Testis (tissue), 3 donors: ENCODE measurements around the gene OTX2. TPM values are rescaled to one million over a fixed set of nuclear protein-coding genes. Genes with fewer than 3 reads are reported as not detected.

Experiments
- DNase-seq: peaks from one replicate; pipeline ENCODE4 v3.0.0-alpha.2; 2019
- H3K27ac ChIP-seq, 2 donors: fragments of 200-600 bp; sonication (generic); one replicate each; pipeline ENCODE4 v1.5.1; 2019
- H3K27me3 ChIP-seq: fragments of 200-600 bp; sonication (generic); one replicate; pipeline ENCODE4 v1.5.1; 2019
- H3K36me3 ChIP-seq: fragments of 200-600 bp; sonication (generic); one replicate; pipeline ENCODE4 v1.5.1; 2017; ENCODE audit warnings: low read depth; ENCODE audit errors: missing control alignments
- H3K4me1 ChIP-seq: fragments of 200-600 bp; sonication (generic); one replicate; pipeline ENCODE4 v1.5.1; 2019
- H3K4me3 ChIP-seq, 2 donors: fragments of 200-600 bp; sonication (generic); one replicate each; pipeline ENCODE4 v1.5.1; 2017 to 2019
- H3K9me3 ChIP-seq: fragments of 200-600 bp; sonication (generic); one replicate; pipeline ENCODE4 v1.5.1; 2017
- POLR2A ChIP-seq: fragments of 450-650 bp; IDR thresholded peaks from one replicate; pipeline ENCODE4 v1.6.1; 2017; ENCODE audit warnings: antibody characterized with exemption, mild to moderate bottlenecking, moderate library complexity
- WGBS, 2 donors: methylation state at CpG; one replicate each; pipeline ENCODE4 v1.1.5; 2018; 5-methylcytosine and 5-hydroxymethylcytosine counted together
- intact Hi-C: fragments of 100-400 bp; cut with DNase I; formaldehyde crosslinking; loops from one replicate; pipeline ENCODE4 v1.15.1; 2023; ENCODE audit warnings: low total_unique reads
- polyA plus RNA-seq: library from polyadenylated mRNA; stranded (reverse); fragments of 350-450 nt; fragmentation: Illumina TruSeq; extraction: RNeasy Lipid Tissue Mini Kit (QIAGEN cat#74804); gene quantifications from one replicate; pipeline ENCODE4 v1.2.3, GENCODE V29; 2014; ENCODE audit warnings: low read depth, low replicate concordance; ENCODE audit not compliant: insufficient read depth
- total RNA-seq, 2 donors: library from RNA; depleted of rRNA; stranded (reverse); fragments of >200 nt; gene quantifications; one replicate each; pipeline ENCODE4 v1.2.3, GENCODE V29; 2016
- TF ChIP-seq, protein P1 (sequence below), 3 experiments: fragments of 450-650 bp in 2 of 3; fragments of 200-600 bp in 1 of 3; sonication (generic) in 1 of 3; IDR thresholded peaks; one replicate each; pipeline ENCODE4 v1.5.1; 2016 to 2019; ENCODE audit warnings: antibody characterized with exemption in 3 of 3, mild to moderate bottlenecking in 2 of 3, moderate library complexity in 1 of 3

OTX2 gene
- total and polyA plus RNA-seq, 3 donors from 2014 or later: 0.50 TPM; not detected in 2

DNA sequence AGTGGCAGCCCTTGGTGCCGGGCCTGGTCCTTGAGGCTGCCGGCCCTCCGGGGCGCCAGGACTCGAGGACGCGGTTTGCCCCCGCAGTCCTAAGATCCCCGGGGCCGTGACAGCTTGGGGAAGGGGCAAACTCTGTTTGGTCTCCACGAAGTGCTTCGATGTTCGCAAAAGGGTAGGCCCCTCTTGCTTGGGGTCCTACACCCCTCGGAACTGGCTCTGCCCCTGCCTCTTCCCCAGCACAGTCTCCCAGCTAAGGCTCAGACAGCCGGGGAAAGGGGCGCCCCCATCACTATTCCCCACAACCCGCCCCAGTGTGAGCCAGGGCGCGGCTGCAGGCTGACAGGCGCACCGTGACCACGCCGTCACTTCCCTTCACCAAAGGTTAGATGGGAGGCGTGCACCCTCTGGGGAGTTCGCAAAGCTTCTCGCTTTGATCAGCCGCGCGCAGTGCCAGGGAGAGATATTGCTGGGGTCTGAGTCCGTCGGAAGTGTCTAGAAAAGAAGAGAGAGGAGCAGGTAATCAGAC lies 7.2 kb upstream of the OTX2 start:
- 1 to 2% methylated on average over 14 to 24 of the region's 31 CpGs for WGBS, 2 donors
- no peaks in the 10 kb centered on the region for H3K4me1 ChIP-seq
- DNase-seq: no peak
- no peak overlapping the region for H3K27ac ChIP-seq
- no peaks in the 10 kb centered on the region for H3K27me3 ChIP-seq
- H3K36me3 ChIP-seq: no peaks in the 10 kb centered on the region
- no peaks in the 10 kb centered on the region for H3K9me3 ChIP-seq
- peak overlapping the region in 1 of 2 donors; percentile 15 for H3K4me3 ChIP-seq
- TF ChIP-seq, protein P1, sequence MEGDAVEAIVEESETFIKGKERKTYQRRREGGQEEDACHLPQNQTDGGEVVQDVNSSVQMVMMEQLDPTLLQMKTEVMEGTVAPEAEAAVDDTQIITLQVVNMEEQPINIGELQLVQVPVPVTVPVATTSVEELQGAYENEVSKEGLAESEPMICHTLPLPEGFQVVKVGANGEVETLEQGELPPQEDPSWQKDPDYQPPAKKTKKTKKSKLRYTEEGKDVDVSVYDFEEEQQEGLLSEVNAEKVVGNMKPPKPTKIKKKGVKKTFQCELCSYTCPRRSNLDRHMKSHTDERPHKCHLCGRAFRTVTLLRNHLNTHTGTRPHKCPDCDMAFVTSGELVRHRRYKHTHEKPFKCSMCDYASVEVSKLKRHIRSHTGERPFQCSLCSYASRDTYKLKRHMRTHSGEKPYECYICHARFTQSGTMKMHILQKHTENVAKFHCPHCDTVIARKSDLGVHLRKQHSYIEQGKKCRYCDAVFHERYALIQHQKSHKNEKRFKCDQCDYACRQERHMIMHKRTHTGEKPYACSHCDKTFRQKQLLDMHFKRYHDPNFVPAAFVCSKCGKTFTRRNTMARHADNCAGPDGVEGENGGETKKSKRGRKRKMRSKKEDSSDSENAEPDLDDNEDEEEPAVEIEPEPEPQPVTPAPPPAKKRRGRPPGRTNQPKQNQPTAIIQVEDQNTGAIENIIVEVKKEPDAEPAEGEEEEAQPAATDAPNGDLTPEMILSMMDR (IDR thresholded peaks at IDR 0.05): no peak
- TF ChIP-seq POLR2A: no peak
- intact Hi-C loops: no loop called here

DNA sequence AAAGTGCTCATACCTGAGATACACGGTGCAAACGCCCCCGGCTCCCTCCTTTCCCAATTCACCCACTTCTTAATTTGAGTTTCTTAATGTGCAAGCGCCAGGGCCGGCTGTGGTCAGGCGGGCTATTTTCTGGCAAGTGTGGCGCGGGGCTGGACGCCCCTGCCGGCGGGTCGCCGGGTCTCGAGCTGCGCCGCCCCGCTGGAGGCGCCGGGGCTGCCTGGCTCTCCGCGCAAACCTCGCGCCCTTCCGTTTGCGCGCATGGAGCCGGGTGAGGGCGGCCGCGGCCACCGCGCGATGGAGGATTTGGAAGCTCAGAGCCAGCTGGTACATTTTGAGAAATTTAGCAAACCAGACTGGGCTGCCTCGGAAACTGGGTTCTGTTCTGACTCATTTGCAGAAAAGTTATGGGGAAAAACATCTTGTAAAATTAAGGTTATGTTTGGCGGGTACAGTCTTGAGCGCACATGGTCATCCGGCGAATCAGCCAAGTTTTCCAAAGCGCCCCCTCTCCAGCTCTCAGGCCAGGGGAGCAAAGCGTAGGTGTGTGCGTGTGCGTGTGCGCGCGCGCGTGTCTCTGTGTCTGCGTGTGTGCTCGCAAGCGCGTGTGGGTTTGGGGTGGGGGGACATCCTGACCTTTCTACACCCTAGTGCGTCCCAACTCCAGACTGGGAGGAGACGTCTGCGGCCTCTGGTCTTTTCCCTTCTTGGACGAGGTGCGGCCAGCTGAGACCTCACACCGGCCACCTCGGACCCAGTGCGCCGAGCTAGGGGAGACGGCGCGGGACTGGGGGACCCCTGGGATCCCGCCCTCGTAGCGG lies 6.5 kb upstream of the OTX2 start:
- H3K36me3 ChIP-seq: no peaks in the 10 kb centered on the region
- H3K4me3 ChIP-seq: peak overlapping the region in 1 of 2 donors; percentile 15
- 3% methylated on average over 56 to 66 of the region's 66 CpGs for WGBS, 2 donors
- no peaks in the 10 kb centered on the region for H3K4me1 ChIP-seq
- H3K9me3 ChIP-seq: no peaks in the 10 kb centered on the region
- TF ChIP-seq, protein P1 (IDR thresholded peaks at IDR 0.05): no peak
- no peak for TF ChIP-seq POLR2A
- no peaks in the 10 kb centered on the region for H3K27me3 ChIP-seq
- DNase-seq: no peak
- no peak overlapping the region for H3K27ac ChIP-seq
- intact Hi-C loops: no loop called here

DNA sequence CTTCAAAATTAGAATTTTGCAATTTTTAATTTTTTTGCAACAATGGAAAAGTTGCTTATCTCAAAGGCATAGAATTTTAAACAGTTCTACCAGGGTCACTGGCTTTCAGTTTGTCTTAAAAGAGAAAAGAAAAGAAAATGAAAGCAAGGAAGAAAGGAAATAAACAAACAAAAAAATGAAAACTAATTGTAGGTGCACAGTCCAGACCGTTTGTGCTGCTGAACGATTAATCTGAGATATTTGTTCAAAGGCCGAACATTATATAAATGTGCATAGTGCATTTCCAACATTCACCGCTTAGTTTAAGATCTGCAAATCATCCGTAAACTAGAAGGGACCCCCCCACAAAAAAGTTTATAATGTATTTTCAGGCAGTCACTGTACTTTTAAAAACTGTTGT lies 5.5 kb upstream of the OTX2 start:
- Histone ChIP-seq H3K27ac (no peak overlapping the region), H3K4me3 (no peak overlapping the region), H3K4me1 (no peaks in the 10 kb centered on the region), H3K36me3 (no peaks in the 10 kb centered on the region), H3K9me3 (no peaks in the 10 kb centered on the region), H3K27me3 (no peaks in the 10 kb centered on the region)
- 18 to 21% methylated on average over 5 of the region's 5 CpGs for WGBS, 2 donors
- no peak for DNase-seq
- intact Hi-C loops: no loop called here
- TF ChIP-seq, protein P1 (IDR thresholded peaks at IDR 0.05): no peak
- no peak for TF ChIP-seq POLR2A

DNA sequence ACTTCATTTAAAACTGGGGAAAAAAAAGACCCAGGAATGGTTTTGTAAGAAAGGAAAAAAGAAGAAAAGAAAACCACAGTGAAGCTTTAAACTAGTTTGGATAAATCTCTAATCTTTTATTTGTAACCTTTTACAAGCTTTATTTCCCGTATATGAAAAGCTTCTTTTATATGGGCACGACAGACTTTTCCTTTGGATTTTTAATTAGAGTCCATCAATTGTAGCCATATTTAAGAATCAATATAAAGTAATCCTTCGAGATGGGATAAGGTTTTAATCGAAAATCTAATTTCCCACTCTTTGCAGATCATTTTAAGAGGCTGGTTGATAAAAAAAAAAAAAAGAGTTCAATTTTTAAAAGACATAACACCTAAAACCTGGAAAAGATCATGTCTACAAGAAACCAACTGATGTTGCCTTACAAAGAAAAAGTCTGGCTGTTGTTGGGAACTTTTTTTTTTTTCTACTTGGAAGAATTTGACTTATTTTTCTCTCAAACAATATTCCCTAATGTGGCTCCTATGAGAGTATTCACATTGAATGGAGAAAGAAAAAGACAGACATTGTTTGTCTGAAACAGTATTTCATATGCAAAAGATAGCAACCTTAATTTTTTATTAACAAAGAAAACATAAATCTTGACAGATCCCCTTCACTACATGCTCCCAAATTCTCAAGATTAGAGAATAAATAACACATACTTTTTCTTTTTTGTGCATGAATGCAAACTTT lies 4.9 kb upstream of the OTX2 start:
- Histone ChIP-seq H3K36me3 (no peaks in the 10 kb centered on the region), H3K9me3 (no peaks in the 10 kb centered on the region), H3K27me3 (no peaks in the 10 kb centered on the region), H3K4me3 (no peak overlapping the region), H3K4me1 (no peaks in the 10 kb centered on the region), H3K27ac (no peak overlapping the region)
- DNase-seq: no peak
- no peak for TF ChIP-seq POLR2A
- WGBS, 2 donors: 15 to 22% methylated on average over 4 of the region's 4 CpGs
- intact Hi-C loops: no loop called here

DNA sequence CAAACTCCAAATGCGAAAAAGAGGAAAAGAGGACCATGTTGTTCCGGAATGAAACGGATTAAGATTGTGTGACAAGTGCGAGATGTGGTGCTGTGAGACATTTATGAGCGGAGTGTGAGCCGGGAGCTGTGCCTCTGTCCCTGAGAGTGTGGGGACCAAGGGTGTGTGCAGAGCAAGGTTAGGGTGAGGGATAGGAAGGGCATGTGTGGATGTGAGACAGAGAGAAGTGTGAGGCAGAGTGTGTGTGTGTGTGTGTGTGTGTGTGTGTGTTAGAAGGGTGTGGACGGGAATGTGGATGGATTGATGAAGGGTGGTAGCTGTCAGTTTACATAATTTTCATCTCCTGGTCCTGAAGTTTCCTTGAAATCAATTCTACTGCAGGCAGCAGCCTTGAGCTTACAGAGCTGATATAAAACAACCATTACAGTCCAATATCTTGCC lies 4.3 kb upstream of the OTX2 start:
- H3K36me3 ChIP-seq: no peaks in the 10 kb centered on the region
- DNase-seq: no peak
- H3K4me1 ChIP-seq: no peaks in the 10 kb centered on the region
- no peak for TF ChIP-seq POLR2A
- TF ChIP-seq, protein P1 (IDR thresholded peaks at IDR 0.05): no peak
- H3K27ac ChIP-seq: no peak overlapping the region
- 17 to 25% methylated on average over 7 of the region's 7 CpGs for WGBS, 2 donors
- H3K4me3 ChIP-seq: no peak overlapping the region
- no peaks in the 10 kb centered on the region for H3K9me3 ChIP-seq
- H3K27me3 ChIP-seq: no peaks in the 10 kb centered on the region
- intact Hi-C loops: no loop called here
